Lower lobe of right lung (tissue), 2 donors: ENCODE results near the gene PCDH9. TPM values are rescaled to one million over a fixed set of nuclear protein-coding genes. Genes with fewer than 3 reads are reported as not detected.
A peak's percentile ranks its signal among the peaks of the same experiment; 100 is the strongest.

Experiments
- ATAC-seq, 2 donors: fragments of 200-7000 bp; cut with Tn5 transposase; one replicate each; pipeline ENCODE4 v1.9.1; 2020 to 2022; ENCODE audit warnings: mild to moderate bottlenecking in 2 of 2, moderate library complexity in 2 of 2
- DNase-seq: peaks from one replicate; pipeline ENCODE4 v3.0.0-alpha.2; 2020
- H3K27ac ChIP-seq: fragments of 200-600 bp; one replicate; pipeline ENCODE4 v1.8.0; 2022
- H3K27me3 ChIP-seq: fragments of 200-600 bp; one replicate; pipeline ENCODE4 v1.8.0; 2022; ENCODE audit warnings: low read depth
- H3K36me3 ChIP-seq: fragments of 200-600 bp; one replicate; pipeline ENCODE4 v1.8.0; 2022; ENCODE audit warnings: mild to moderate bottlenecking
- H3K4me1 ChIP-seq: fragments of 200-600 bp; one replicate; pipeline ENCODE4 v1.8.0; 2022
- H3K4me3 ChIP-seq: fragments of 200-600 bp; one replicate; pipeline ENCODE4 v1.8.0; 2022; ENCODE audit warnings: mild to moderate bottlenecking
- H3K9me3 ChIP-seq: fragments of 200-600 bp; one replicate; pipeline ENCODE4 v1.8.0; 2022
- intact Hi-C: fragments of 100-400 bp; cut with DNase I; formaldehyde crosslinking; loops from one replicate; pipeline ENCODE4 v1.11.0; 2022
- total RNA-seq: library from RNA; stranded (reverse); fragmentation: NEBNext Ultra II Directional; extraction: Animal tissue kit (Norgen Biotek cat#: 25700); gene quantifications from one replicate; pipeline ENCODE4 v1.2.1, GENCODE V29; 2021
- TF ChIP-seq, protein P1 (sequence below): fragments of 200-600 bp; IDR thresholded peaks from one replicate; pipeline ENCODE4 v1.8.0; 2022; ENCODE audit warnings: antibody characterized with exemption, mild to moderate bottlenecking
- donor health status: DM: no; HTN: yes; CAD: no; lungs with severe emphysema.

PCDH9 gene
- total RNA-seq, 1 donor from 2014 or later: 8.9 TPM

DNA sequence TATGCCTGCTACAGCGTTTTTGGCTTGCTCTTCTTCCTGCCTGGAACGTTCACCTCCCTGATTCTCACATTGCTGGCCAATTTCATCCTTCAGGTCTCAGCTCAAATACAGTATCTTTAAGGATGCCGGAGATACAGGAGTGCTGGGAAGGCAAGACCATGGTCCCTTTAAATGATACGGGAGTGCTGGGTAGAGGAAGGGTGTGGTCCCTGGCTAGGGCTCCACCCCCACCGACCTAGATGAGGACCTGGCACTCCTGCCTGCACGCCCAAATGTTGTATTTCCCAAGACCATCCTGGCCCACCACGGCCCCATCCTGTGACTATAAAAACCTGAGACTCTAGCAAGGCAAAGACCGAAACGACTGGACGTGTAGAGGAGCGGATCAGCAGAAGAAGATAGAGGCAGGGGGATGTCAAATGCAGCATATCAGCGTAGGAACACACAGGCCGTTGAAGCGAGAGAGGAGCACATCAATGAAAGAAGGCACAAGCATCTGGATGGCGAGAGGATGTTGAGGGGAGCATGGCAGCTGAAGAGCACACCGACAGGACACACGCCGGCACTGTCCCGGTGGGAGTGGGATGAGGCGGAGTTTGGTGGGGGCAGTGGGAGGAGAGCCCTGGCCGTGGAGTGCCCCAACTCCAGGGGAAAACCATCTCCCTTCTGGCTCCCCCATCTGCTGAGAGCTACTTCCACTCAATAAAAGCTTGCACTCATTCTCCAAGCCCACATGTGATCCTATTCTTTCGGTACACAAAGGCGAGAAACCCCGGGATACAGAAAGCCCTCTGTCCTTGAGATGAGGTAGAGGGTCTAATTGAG lies 74.0 kb downstream of the PCDH9 start:
- Histone ChIP-seq H3K36me3 (no peaks in the 10 kb centered on the region), H3K9me3 (no peaks in the 10 kb centered on the region), H3K27me3 (no peaks in the 10 kb centered on the region), H3K4me1 (no peaks in the 10 kb centered on the region), H3K4me3 (no peak overlapping the region), H3K27ac (no peak overlapping the region)
- DNase-seq (peak; percentile 32), ATAC-seq (no peak)
- intact Hi-C loops: no loop called here
- TF ChIP-seq, protein P1, sequence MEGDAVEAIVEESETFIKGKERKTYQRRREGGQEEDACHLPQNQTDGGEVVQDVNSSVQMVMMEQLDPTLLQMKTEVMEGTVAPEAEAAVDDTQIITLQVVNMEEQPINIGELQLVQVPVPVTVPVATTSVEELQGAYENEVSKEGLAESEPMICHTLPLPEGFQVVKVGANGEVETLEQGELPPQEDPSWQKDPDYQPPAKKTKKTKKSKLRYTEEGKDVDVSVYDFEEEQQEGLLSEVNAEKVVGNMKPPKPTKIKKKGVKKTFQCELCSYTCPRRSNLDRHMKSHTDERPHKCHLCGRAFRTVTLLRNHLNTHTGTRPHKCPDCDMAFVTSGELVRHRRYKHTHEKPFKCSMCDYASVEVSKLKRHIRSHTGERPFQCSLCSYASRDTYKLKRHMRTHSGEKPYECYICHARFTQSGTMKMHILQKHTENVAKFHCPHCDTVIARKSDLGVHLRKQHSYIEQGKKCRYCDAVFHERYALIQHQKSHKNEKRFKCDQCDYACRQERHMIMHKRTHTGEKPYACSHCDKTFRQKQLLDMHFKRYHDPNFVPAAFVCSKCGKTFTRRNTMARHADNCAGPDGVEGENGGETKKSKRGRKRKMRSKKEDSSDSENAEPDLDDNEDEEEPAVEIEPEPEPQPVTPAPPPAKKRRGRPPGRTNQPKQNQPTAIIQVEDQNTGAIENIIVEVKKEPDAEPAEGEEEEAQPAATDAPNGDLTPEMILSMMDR: no peak

DNA sequence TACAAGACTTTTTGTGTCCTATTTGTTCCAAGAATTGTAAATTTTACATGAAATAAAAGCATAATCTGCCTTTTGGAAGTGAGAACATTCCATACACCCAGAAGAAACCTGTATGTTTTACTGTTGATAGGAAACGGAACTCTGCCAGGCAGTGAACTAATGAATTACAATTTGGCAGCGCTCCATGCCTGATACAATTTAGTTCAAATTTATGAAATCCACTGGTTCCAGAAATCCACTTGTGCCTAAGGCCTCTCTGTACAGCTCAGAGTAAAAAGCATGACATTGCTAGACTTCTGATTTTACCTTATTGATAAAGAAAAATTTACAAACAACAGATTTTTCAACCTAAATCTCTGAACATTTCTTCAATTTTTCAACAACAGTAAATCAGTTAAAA lies 78.1 kb downstream of the PCDH9 start:
- no peaks in the 10 kb centered on the region for H3K9me3 ChIP-seq
- ATAC-seq: no peak
- peaks cover 8% of the 10 kb centered on the region for H3K4me1 ChIP-seq
- H3K36me3 ChIP-seq: no peaks in the 10 kb centered on the region
- H3K4me3 ChIP-seq: no peak overlapping the region
- intact Hi-C loops: no loop called here
- H3K27ac ChIP-seq: no peak overlapping the region
- no peaks in the 10 kb centered on the region for H3K27me3 ChIP-seq
- TF ChIP-seq, protein P1: no peak
- no peak for DNase-seq

DNA sequence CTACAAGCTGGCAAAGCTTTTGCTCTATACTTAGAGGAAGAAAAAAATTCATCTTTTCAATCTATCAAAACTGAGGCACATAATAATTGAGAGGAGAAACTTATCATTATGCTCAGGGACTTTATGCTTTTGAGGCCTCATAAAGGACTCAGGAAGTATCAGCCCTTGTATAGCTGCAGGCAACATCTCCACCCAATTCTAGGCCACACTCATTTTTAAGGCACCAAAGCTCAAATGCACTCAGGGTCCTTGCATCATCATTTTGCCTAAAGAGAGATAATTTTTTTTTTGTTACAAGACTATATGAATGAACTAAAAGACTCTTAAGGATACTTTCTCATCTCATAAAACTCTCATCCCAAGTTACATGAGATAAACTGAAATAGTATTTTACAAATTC lies 78.5 kb downstream of the PCDH9 start:
- TF ChIP-seq, protein P1: no peak
- Histone ChIP-seq H3K4me3 (no peak overlapping the region), H3K27me3 (no peaks in the 10 kb centered on the region), H3K4me1 (peaks cover 11% of the 10 kb centered on the region), H3K36me3 (no peaks in the 10 kb centered on the region), H3K9me3 (no peaks in the 10 kb centered on the region), H3K27ac (no peak overlapping the region)
- no peak for ATAC-seq
- intact Hi-C loops: no loop called here
- no peak for DNase-seq

DNA sequence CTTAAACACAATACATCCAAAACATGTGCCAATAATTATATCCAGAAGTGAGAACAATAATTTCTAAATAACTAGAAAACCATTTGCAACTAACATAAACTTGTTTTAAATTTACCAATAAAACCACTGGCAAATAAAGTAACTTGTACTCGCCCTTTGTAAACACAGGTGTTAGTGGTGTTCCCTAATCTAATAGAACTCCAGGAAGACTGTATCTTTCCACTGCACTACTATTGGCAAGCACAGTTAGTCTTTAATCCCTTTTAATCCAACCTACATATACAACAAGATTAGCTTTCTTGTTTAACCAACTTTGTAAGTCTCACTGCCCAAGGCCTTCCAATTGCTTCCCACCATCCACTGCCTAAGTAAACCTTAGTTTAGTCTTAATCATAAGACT lies 79.5 kb downstream of the PCDH9 start:
- Histone ChIP-seq H3K9me3 (no peaks in the 10 kb centered on the region), H3K27ac (no peak overlapping the region), H3K36me3 (no peaks in the 10 kb centered on the region), H3K4me3 (no peak overlapping the region), H3K4me1 (peaks cover 15% of the 10 kb centered on the region), H3K27me3 (no peaks in the 10 kb centered on the region)
- ATAC-seq (no peak), DNase-seq (no peak)
- intact Hi-C loops: no loop called here
- TF ChIP-seq, protein P1: no peak

DNA sequence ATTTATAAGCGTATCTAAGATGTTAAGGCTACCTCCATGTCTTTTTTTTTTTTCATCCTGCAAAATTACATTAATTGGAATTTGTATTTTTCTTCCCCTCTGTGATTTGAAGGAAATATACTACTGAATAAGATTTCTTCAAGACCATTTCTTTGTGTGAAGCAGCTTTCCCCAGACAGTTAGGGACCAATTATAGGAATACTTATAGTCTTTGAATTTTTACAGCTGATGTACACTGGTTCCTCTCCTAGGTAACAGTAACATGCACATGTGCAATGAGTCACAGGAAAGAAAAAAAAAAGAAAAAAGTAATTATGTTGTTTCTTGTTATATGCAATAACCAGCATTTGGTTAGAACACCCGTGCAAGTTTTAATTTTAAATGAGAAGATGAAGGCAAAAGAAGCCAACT lies 82.0 kb downstream of the PCDH9 start:
- H3K27ac ChIP-seq: no peak overlapping the region
- H3K36me3 ChIP-seq: no peaks in the 10 kb centered on the region
- H3K9me3 ChIP-seq: no peaks in the 10 kb centered on the region
- no peaks in the 10 kb centered on the region for H3K27me3 ChIP-seq
- DNase-seq: no peak
- no peak for ATAC-seq
- intact Hi-C loops: no loop called here
- H3K4me3 ChIP-seq: no peak overlapping the region
- H3K4me1 ChIP-seq: peaks cover 15% of the 10 kb centered on the region
- TF ChIP-seq, protein P1: no peak
